Thoracic aorta (tissue), 2 donors: ENCODE measurements around the gene CCDC190. TPM values are rescaled to one million over a fixed set of nuclear protein-coding genes. Genes with fewer than 3 reads are reported as not detected.

ENCODE experiments used
- ATAC-seq: fragments of 150-250 bp; one replicate; pipeline ENCODE4 v1.8.0; 2017; ENCODE audit warnings: low read depth; ENCODE audit not compliant: insufficient number of reproducible peaks, low FRiP score
- DNase-seq: peaks from one replicate; pipeline ENCODE4 v3.0.0-alpha.2; 2020; ENCODE audit warnings: low spot score
- H3K27ac ChIP-seq, 2 donors: fragments of 200-600 bp; sonication (generic); 1 replicate in 1 of 2; 2 replicates in 1 of 2; pipeline ENCODE4 v1.5.1; 2016; ENCODE audit warnings: mild to moderate bottlenecking in 2 of 2, moderate library complexity in 2 of 2
- H3K27me3 ChIP-seq: fragments of 200-600 bp; sonication (generic); replicated peaks from 2 replicates; pipeline ENCODE4 v1.6.0; 2016; ENCODE audit warnings: mild to moderate bottlenecking; ENCODE audit not compliant: insufficient read depth
- H3K36me3 ChIP-seq: fragments of 200-600 bp; sonication (generic); one replicate; pipeline ENCODE4 v1.5.1; 2016
- H3K4me1 ChIP-seq, 2 donors: fragments of 200-600 bp; sonication (generic); 1 replicate in 1 of 2; 2 replicates in 1 of 2; pipeline versions ENCODE4 v1.5.1 to v1.6.0; 2016; ENCODE audit warnings: low read depth in 2 of 2, mild to moderate bottlenecking in 1 of 2; ENCODE audit not compliant: control insufficient read depth in 1 of 2
- H3K4me3 ChIP-seq: fragments of 200-600 bp; sonication (generic); 2 replicates; pipeline ENCODE4 v1.5.1; 2016; ENCODE audit warnings: mild to moderate bottlenecking
- H3K9me3 ChIP-seq: fragments of 200-600 bp; sonication (generic); 2 replicates; pipeline ENCODE4 v1.5.1; 2016
- CTCF ChIP-seq: fragments of 200-600 bp; sonication (generic); IDR thresholded peaks from one replicate; pipeline ENCODE4 v1.5.1; 2019; ENCODE audit warnings: antibody characterized with exemption
- total RNA-seq, 2 donors: library from RNA; depleted of rRNA; stranded (reverse); fragments of >200 nt; gene quantifications; one replicate each; pipeline versions ENCODE4 v1.1.0 to v1.2.3, GENCODE V29; 2016

Gene CCDC190
- total RNA-seq, 2 donors from 2014 or later: 15.6 TPM; not detected in 1

GRCh38 chr1:162901243-162901642 lies 40.3 kb upstream of the CCDC190 start:
- TF ChIP-seq CTCF: no peak
- no peaks in the 10 kb centered on the region for H3K36me3 ChIP-seq
- no peak for DNase-seq
- H3K4me1 ChIP-seq: peaks cover 3 to 15% of the 10 kb centered on the region in 2 donors
- H3K27ac ChIP-seq: no peak overlapping the region
- H3K9me3 ChIP-seq: no peaks in the 10 kb centered on the region
- H3K27me3 ChIP-seq: no peaks in the 10 kb centered on the region
- no peak overlapping the region for H3K4me3 ChIP-seq
- no peak for ATAC-seq

GRCh38 chr1:162899422-162900146 lies 38.6 kb upstream of the CCDC190 start:
- H3K27ac ChIP-seq: no peak overlapping the region
- H3K4me3 ChIP-seq: no peak overlapping the region
- H3K36me3 ChIP-seq: no peaks in the 10 kb centered on the region
- peaks cover under 1 to 3% of the 10 kb centered on the region in 2 donors for H3K4me1 ChIP-seq
- ATAC-seq (no peak), DNase-seq (no peak)
- H3K27me3 ChIP-seq: no peaks in the 10 kb centered on the region
- TF ChIP-seq CTCF: no peak
- no peaks in the 10 kb centered on the region for H3K9me3 ChIP-seq

GRCh38 chr1:162893612-162893908 lies 32.6 kb upstream of the CCDC190 start:
- TF ChIP-seq CTCF: no peak
- no peak overlapping the region for H3K27ac ChIP-seq
- H3K27me3 ChIP-seq: no peaks in the 10 kb centered on the region
- no peaks in the 10 kb centered on the region for H3K9me3 ChIP-seq
- no peak overlapping the region for H3K4me3 ChIP-seq
- no peak for ATAC-seq
- H3K36me3 ChIP-seq: no peaks in the 10 kb centered on the region
- H3K4me1 ChIP-seq: no peaks in the 10 kb centered on the region
- no peak for DNase-seq

GRCh38 chr1:162892906-162893611 lies 32.1 kb upstream of the CCDC190 start:
- H3K27ac ChIP-seq: no peak overlapping the region
- H3K4me3 ChIP-seq: no peak overlapping the region
- no peaks in the 10 kb centered on the region for H3K9me3 ChIP-seq
- no peak for TF ChIP-seq CTCF
- ATAC-seq (no peak), DNase-seq (no peak)
- H3K4me1 ChIP-seq: no peaks in the 10 kb centered on the region
- H3K36me3 ChIP-seq: no peaks in the 10 kb centered on the region
- no peaks in the 10 kb centered on the region for H3K27me3 ChIP-seq

- ATAC-seq: no peak
Measured at GRCh38 chr1:162889989-162890388, 29.0 kb upstream of the CCDC190 start.

More at GRCh38 chr1:162889989-162890388, 29.0 kb upstream of the CCDC190 start:
- H3K4me3 ChIP-seq: no peak overlapping the region
- no peaks in the 10 kb centered on the region for H3K27me3 ChIP-seq
- no peaks in the 10 kb centered on the region for H3K9me3 ChIP-seq
- no peaks in the 10 kb centered on the region for H3K36me3 ChIP-seq
- no peak for TF ChIP-seq CTCF
- no peaks in the 10 kb centered on the region for H3K4me1 ChIP-seq
- DNase-seq: no peak
- H3K27ac ChIP-seq: no peak overlapping the region
